ENCODE data around the gene ESYT2. TPM values are rescaled to one million over a fixed set of nuclear protein-coding genes. Genes with fewer than 3 reads are reported as not detected.
A peak's percentile ranks its signal among the peaks of the same experiment; 100 is the strongest.

The ESYT2 gene
- total and polyA plus RNA-seq, 9 of the 15 experiments (the other 6 are each of a cell fraction or from before 2014, with no cell fraction given), result 5.8 to 86.9 (median 64.7) TPM

DNA sequence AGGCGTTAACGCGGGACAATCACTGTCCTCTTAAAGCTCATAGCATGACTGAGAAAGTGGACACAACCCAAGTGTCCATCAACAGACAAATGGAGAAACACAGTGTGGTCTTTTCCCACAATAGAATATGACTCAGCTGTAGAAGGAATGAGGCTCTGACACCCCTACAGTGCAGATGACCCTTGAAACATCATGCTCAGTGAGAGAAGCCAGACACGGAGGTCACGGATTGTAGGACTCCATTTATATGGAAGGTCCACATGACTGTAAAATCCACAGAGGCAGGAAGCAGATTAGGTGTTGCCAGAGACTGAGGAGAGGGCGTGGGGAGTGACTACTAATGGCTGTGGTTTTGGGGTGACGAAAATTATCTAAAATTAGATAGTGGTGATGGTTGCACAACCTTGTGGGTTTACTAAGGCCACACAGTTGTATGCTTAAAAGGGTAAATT, 118.6 kb downstream of the ESYT2 start (continued):
- TF ChIP-seq, protein P1, sequence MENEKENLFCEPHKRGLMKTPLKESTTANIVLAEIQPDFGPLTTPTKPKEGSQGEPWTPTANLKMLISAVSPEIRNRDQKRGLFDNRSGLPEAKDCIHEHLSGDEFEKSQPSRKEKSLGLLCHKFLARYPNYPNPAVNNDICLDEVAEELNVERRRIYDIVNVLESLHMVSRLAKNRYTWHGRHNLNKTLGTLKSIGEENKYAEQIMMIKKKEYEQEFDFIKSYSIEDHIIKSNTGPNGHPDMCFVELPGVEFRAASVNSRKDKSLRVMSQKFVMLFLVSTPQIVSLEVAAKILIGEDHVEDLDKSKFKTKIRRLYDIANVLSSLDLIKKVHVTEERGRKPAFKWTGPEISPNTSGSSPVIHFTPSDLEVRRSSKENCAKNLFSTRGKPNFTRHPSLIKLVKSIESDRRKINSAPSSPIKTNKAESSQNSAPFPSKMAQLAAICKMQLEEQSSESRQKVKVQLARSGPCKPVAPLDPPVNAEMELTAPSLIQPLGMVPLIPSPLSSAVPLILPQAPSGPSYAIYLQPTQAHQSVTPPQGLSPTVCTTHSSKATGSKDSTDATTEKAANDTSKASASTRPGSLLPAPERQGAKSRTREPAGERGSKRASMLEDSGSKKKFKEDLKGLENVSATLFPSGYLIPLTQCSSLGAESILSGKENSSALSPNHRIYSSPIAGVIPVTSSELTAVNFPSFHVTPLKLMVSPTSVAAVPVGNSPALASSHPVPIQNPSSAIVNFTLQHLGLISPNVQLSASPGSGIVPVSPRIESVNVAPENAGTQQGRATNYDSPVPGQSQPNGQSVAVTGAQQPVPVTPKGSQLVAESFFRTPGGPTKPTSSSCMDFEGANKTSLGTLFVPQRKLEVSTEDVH (IDR thresholded peaks at IDR 0.05; ENCODE audit: low read depth, partially characterized antibody), result no peak
- TF ChIP-seq STAT5B (CRISPR knock-in tag; IDR thresholded peaks at IDR 0.05), result no peak
- TF ChIP-seq, protein P2, sequence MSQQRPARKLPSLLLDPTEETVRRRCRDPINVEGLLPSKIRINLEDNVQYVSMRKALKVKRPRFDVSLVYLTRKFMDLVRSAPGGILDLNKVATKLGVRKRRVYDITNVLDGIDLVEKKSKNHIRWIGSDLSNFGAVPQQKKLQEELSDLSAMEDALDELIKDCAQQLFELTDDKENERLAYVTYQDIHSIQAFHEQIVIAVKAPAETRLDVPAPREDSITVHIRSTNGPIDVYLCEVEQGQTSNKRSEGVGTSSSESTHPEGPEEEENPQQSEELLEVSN (IDR thresholded peaks at IDR 0.05; ENCODE audit: borderline replicate concordance in 1 of 2, extremely low read depth in 1 of 2, insufficient read depth in 1 of 2, insufficient read length in 1 of 2, low read depth in 1 of 2, low read length in 1 of 2, poor library complexity in 1 of 2, severe bottlenecking in 1 of 2), result no peak
- TF ChIP-seq, protein P3, sequence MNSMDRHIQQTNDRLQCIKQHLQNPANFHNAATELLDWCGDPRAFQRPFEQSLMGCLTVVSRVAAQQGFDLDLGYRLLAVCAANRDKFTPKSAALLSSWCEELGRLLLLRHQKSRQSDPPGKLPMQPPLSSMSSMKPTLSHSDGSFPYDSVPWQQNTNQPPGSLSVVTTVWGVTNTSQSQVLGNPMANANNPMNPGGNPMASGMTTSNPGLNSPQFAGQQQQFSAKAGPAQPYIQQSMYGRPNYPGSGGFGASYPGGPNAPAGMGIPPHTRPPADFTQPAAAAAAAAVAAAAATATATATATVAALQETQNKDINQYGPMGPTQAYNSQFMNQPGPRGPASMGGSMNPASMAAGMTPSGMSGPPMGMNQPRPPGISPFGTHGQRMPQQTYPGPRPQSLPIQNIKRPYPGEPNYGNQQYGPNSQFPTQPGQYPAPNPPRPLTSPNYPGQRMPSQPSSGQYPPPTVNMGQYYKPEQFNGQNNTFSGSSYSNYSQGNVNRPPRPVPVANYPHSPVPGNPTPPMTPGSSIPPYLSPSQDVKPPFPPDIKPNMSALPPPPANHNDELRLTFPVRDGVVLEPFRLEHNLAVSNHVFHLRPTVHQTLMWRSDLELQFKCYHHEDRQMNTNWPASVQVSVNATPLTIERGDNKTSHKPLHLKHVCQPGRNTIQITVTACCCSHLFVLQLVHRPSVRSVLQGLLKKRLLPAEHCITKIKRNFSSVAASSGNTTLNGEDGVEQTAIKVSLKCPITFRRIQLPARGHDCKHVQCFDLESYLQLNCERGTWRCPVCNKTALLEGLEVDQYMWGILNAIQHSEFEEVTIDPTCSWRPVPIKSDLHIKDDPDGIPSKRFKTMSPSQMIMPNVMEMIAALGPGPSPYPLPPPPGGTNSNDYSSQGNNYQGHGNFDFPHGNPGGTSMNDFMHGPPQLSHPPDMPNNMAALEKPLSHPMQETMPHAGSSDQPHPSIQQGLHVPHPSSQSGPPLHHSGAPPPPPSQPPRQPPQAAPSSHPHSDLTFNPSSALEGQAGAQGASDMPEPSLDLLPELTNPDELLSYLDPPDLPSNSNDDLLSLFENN (IDR thresholded peaks at IDR 0.05; ENCODE audit: low read depth in 2 of 2, low read length in 2 of 2), result no peak
- TF ChIP-seq ARID1B (IDR thresholded peaks at IDR 0.05), result peak; percentile 66; the same call in 1 of the 2 replicates
- TF ChIP-seq, protein P4, sequence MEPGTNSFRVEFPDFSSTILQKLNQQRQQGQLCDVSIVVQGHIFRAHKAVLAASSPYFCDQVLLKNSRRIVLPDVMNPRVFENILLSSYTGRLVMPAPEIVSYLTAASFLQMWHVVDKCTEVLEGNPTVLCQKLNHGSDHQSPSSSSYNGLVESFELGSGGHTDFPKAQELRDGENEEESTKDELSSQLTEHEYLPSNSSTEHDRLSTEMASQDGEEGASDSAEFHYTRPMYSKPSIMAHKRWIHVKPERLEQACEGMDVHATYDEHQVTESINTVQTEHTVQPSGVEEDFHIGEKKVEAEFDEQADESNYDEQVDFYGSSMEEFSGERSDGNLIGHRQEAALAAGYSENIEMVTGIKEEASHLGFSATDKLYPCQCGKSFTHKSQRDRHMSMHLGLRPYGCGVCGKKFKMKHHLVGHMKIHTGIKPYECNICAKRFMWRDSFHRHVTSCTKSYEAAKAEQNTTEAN (CRISPR knock-in tag; IDR thresholded peaks at IDR 0.05), result 0 out of 2 replicates have a peak, but pooled peaks have one; percentile 40
- no peak for TF ChIP-seq ZNF584 (CRISPR knock-in tag; IDR thresholded peaks at IDR 0.05; ENCODE audit: low read depth)
- no peak for TF ChIP-seq L3MBTL2 (IDR thresholded peaks at IDR 0.05)
- no peak for TF ChIP-seq KAT8 (IDR thresholded peaks at IDR 0.05; ENCODE audit: low read depth)
- TF ChIP-seq KHSRP (IDR thresholded peaks at IDR 0.05), result no peak
- no peak for TF ChIP-seq FOXJ2 (tag; IDR thresholded peaks at IDR 0.05)
- TF ChIP-seq, protein P5, sequence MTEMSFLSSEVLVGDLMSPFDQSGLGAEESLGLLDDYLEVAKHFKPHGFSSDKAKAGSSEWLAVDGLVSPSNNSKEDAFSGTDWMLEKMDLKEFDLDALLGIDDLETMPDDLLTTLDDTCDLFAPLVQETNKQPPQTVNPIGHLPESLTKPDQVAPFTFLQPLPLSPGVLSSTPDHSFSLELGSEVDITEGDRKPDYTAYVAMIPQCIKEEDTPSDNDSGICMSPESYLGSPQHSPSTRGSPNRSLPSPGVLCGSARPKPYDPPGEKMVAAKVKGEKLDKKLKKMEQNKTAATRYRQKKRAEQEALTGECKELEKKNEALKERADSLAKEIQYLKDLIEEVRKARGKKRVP (CRISPR knock-in tag; IDR thresholded peaks at IDR 0.05), result no peak
- TF ChIP-seq U2AF2 (optimal IDR thresholded peaks at IDR 0.05; ENCODE audit: low read depth, low read length), result no peak
- no peak for TF ChIP-seq PHF21A (IDR thresholded peaks at IDR 0.05; ENCODE audit: borderline replicate concordance, low read depth)
- TF ChIP-seq HDAC3 (IDR thresholded peaks at IDR 0.05; ENCODE audit: borderline replicate concordance, partially characterized antibody), result no peak
- TF ChIP-seq, protein P6, sequence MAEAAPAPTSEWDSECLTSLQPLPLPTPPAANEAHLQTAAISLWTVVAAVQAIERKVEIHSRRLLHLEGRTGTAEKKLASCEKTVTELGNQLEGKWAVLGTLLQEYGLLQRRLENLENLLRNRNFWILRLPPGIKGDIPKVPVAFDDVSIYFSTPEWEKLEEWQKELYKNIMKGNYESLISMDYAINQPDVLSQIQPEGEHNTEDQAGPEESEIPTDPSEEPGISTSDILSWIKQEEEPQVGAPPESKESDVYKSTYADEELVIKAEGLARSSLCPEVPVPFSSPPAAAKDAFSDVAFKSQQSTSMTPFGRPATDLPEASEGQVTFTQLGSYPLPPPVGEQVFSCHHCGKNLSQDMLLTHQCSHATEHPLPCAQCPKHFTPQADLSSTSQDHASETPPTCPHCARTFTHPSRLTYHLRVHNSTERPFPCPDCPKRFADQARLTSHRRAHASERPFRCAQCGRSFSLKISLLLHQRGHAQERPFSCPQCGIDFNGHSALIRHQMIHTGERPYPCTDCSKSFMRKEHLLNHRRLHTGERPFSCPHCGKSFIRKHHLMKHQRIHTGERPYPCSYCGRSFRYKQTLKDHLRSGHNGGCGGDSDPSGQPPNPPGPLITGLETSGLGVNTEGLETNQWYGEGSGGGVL (CRISPR knock-in tag; IDR thresholded peaks at IDR 0.05), result no peak

Measured in K562 (cell line).